Epithelial cell of proximal tubule (primary cell): Measurements from ENCODE around the gene FIGNL2. TPM values are rescaled to one million over a fixed set of nuclear protein-coding genes. Genes with fewer than 3 reads are reported as not detected.

Source experiments
- DNase-seq: peaks from one replicate; pipeline ENCODE4 v3.0.0-alpha.2; 2011; ENCODE audit warnings: low read depth
- H3K4me3 ChIP-seq: 2 replicates; pipeline ENCODE4 v1.5.1; 2011; ENCODE audit warnings: low read depth, mild to moderate bottlenecking, low read length
- total RNA-seq: library from RNA; depleted of rRNA; stranded (reverse); fragments of >200 nt; gene quantifications from 2 replicates; pipeline ENCODE4 v1.2.3, GENCODE V29; 2015
- TF ChIP-seq, protein P1 (sequence below): conservative IDR thresholded peaks from 2 replicates; pipeline ENCODE4 v1.5.1; 2012; ENCODE audit warnings: low read depth, mild to moderate bottlenecking, low read length

Gene FIGNL2
- total RNA-seq, 1 donor from 2014 or later = 3.7 TPM

DNA sequence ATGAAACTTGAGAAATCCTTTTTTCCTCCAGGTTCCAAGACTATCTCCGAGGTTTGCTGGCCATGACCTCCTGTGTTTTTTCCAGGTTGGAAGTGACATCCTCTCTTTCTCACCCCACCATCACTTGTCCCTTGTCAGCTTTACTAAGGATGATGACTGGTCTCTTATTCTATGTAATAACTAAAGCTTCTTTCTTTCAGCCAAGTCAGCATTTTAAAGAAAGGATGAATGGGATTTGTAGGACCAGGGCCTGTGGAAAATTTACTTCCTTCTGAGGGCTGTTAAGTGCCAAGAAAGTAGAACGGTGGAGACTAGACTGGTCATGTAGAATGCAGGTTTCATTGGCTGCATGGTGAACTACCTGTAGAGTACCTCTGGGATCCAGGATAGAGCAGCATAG, 73.6 kb downstream of the FIGNL2 start:
- no peak for DNase-seq
- H3K4me3 ChIP-seq = no peak overlapping the region
- TF ChIP-seq, protein P1, sequence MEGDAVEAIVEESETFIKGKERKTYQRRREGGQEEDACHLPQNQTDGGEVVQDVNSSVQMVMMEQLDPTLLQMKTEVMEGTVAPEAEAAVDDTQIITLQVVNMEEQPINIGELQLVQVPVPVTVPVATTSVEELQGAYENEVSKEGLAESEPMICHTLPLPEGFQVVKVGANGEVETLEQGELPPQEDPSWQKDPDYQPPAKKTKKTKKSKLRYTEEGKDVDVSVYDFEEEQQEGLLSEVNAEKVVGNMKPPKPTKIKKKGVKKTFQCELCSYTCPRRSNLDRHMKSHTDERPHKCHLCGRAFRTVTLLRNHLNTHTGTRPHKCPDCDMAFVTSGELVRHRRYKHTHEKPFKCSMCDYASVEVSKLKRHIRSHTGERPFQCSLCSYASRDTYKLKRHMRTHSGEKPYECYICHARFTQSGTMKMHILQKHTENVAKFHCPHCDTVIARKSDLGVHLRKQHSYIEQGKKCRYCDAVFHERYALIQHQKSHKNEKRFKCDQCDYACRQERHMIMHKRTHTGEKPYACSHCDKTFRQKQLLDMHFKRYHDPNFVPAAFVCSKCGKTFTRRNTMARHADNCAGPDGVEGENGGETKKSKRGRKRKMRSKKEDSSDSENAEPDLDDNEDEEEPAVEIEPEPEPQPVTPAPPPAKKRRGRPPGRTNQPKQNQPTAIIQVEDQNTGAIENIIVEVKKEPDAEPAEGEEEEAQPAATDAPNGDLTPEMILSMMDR = no peak

DNA sequence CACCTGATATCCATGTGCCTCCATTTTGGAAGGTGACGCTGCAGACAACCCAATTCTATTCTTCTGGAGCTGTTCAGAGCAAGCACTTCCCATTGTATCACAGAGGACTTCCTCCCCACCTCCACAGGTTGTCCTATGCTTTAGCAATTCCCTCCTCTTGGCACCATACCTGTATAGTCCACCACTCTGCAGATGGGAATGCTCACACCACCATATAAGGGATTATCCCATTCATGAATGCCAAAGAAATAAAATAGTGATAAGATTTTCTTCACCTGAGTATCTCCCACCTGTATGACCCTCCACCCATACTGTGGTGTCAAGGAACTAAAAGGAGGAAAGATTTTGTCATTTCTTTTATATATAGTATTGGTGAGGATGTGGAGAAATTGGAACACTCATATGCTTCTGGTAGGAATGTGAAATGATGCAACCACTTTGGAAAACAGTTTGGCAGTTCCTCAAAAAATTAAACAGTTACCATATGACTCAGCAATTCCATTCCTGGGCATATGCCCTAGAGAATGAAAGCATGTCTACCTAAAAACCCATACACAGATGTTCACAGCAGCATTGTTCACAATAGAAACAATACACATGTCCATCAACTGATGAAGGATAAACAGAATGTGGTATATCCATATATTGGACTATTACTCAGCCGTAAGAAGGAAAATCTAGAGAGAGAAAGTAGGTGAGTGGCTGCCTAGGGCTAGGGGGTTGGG, 75.2 kb downstream of the FIGNL2 start:
- peak; percentile 64 for DNase-seq
- TF ChIP-seq, protein P1 = no peak
- H3K4me3 ChIP-seq = no peak overlapping the region

DNA sequence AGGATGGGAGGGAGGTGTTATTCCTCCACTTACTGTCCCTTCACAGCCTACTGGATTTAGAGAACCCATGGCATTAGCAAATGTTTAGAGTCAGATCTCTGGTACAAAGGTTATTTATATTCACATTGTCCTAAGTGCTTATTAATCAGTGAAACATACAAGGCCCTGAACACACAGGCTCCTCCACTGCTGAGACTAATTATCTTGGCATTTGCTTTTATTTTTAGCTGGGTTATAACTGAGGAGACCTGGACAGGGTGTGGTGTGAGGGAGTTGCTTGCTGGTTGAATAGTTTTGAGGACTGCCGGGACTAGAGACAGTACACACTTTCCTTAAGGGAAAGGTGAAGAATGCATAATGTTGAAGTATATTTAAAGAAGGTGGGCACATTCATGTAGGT, 77.5 kb downstream of the FIGNL2 start:
- H3K4me3 ChIP-seq = no peak overlapping the region
- TF ChIP-seq, protein P1 = no peak
- no peak for DNase-seq

Other genes with a start within 250 kb of the FIGNL2 start
- not detected in 2 replicates for gene ANKRD33, start 39.4 kb upstream of the FIGNL2 start, total RNA-seq
- 2.4 and 3.6 TPM in 2 replicates for gene ACVRL1, start 58.8 kb upstream of the FIGNL2 start, total RNA-seq
- 14.0 and 23.4 TPM in 2 replicates for gene ACVR1B, start 103.0 kb upstream of the FIGNL2 start, total RNA-seq
- 1.7 and 2.9 TPM in 2 replicates for gene TAMALIN, start 158.2 kb upstream of the FIGNL2 start, total RNA-seq
- gene NR4A1, start 202.7 kb upstream of the FIGNL2 start, total RNA-seq = 2.2 and 4.3 TPM in 2 replicates
- 66.2 and 71.3 TPM in 2 replicates for gene ATG101, start 221.3 kb upstream of the FIGNL2 start, total RNA-seq
- not detected in 2 replicates for gene SMIM41, start 231.0 kb upstream of the FIGNL2 start, total RNA-seq